HFFc6 (cell line): ENCODE measurements around the gene DNAJC21. TPM values are rescaled to one million over a fixed set of nuclear protein-coding genes. Genes with fewer than 3 reads are reported as not detected.

Experiments used
- DNase-seq: peaks from one replicate; pipeline ENCODE4 v3.0.0-alpha.2; 2018
- H3K27ac Mint-ChIP-seq: 2 replicates; pipeline ENCODE4 v1.8.0; 2020; ENCODE audit warnings: mild to moderate bottlenecking, mixed read lengths
- H3K27me3 Mint-ChIP-seq: 2 replicates; pipeline ENCODE4 v1.8.0; 2021; ENCODE audit warnings: mild to moderate bottlenecking, moderate library complexity, mixed read lengths; ENCODE audit not compliant: insufficient read depth
- H3K36me3 Mint-ChIP-seq: 2 replicates; pipeline ENCODE4 v1.8.0; 2021; ENCODE audit warnings: low read depth, mixed read lengths
- H3K4me1 Mint-ChIP-seq: 2 replicates; pipeline ENCODE4 v1.8.0; 2020; ENCODE audit warnings: low read depth, mixed read lengths
- H3K4me3 Mint-ChIP-seq: 2 replicates; pipeline ENCODE4 v1.8.0; 2020; ENCODE audit warnings: mild to moderate bottlenecking, moderate library complexity, mixed read lengths
- H3K9me3 Mint-ChIP-seq: 2 replicates; pipeline ENCODE4 v1.8.0; 2020; ENCODE audit warnings: mild to moderate bottlenecking, mixed read lengths
- CTCF ChIP-seq: fragments of 200-600 bp; sonication (generic); IDR thresholded peaks from 2 replicates; pipeline ENCODE4 v1.5.0; 2021; ENCODE audit warnings: antibody characterized with exemption, mild to moderate bottlenecking
- total RNA-seq, 6 experiments: library from RNA; stranded (reverse); fragmentation: NEBNext Ultra II Directional; extraction: Animal tissue kit (Norgen Biotek cat#: 25700); gene quantifications; 2 replicates in 1 of 6; 3 replicates in 5 of 6; pipeline ENCODE4 v1.2.3, GENCODE V29; 2021

Gene DNAJC21
- total RNA-seq, 6 experiments from 2014 or later: 38.2 to 46.8 (median 45.9) TPM

- no peak overlapping the region; the same call in 1 of the 2 replicates for H3K4me3 Mint-ChIP-seq
- H3K4me1 Mint-ChIP-seq: peaks cover 18% of the 10 kb centered on the region
- no peaks in the 10 kb centered on the region for H3K36me3 Mint-ChIP-seq
- H3K9me3 Mint-ChIP-seq: no peaks in the 10 kb centered on the region
- no peak overlapping the region for H3K27ac Mint-ChIP-seq
- DNase-seq: no peak
- no peak for TF ChIP-seq CTCF
- no peaks in the 10 kb centered on the region for H3K27me3 Mint-ChIP-seq
Observed at GRCh38 chr5:34892414-34892813, 36.9 kb upstream of the DNAJC21 start.

- Mint-ChIP-seq H3K36me3 (no peaks in the 10 kb centered on the region), H3K4me1 (peaks cover 35% of the 10 kb centered on the region), H3K4me3 (no peak overlapping the region), H3K27me3 (no peaks in the 10 kb centered on the region), H3K9me3 (no peaks in the 10 kb centered on the region), H3K27ac (no peak overlapping the region)
- no peak for DNase-seq
- no peak for TF ChIP-seq CTCF
Observed at GRCh38 chr5:34894716-34895115, 34.6 kb upstream of the DNAJC21 start.

- Mint-ChIP-seq H3K4me1 (peaks cover 35% of the 10 kb centered on the region), H3K27me3 (no peaks in the 10 kb centered on the region), H3K4me3 (no peak overlapping the region), H3K9me3 (no peaks in the 10 kb centered on the region), H3K27ac (no peak overlapping the region), H3K36me3 (no peaks in the 10 kb centered on the region)
- DNase-seq: no peak
- TF ChIP-seq CTCF: no peak
Observed at GRCh38 chr5:34895641-34896419, 33.5 kb upstream of the DNAJC21 start.

GRCh38 chr5:34897646-34898045, 31.7 kb upstream of the DNAJC21 start:
- H3K27ac Mint-ChIP-seq: no peak overlapping the region
- H3K4me3 Mint-ChIP-seq: no peak overlapping the region
- peaks cover 17% of the 10 kb centered on the region for H3K4me1 Mint-ChIP-seq
- no peaks in the 10 kb centered on the region for H3K27me3 Mint-ChIP-seq
- DNase-seq: no peak
- H3K36me3 Mint-ChIP-seq: no peaks in the 10 kb centered on the region
- H3K9me3 Mint-ChIP-seq: no peaks in the 10 kb centered on the region
- no peak for TF ChIP-seq CTCF

GRCh38 chr5:34898258-34898895, 31.0 kb upstream of the DNAJC21 start:
- Mint-ChIP-seq H3K9me3 (no peaks in the 10 kb centered on the region), H3K27me3 (no peaks in the 10 kb centered on the region), H3K4me1 (peaks cover 16% of the 10 kb centered on the region), H3K4me3 (no peak overlapping the region), H3K27ac (no peak overlapping the region), H3K36me3 (no peaks in the 10 kb centered on the region)
- peak; percentile 70 for DNase-seq
- TF ChIP-seq CTCF: peak; percentile 95
